ENCODE results near the gene SCYGR5. TPM values are rescaled to one million over a fixed set of nuclear protein-coding genes. Genes with fewer than 3 reads are reported as not detected.
"Not testable (repeated sequence)": the region's sequence is repeated elsewhere in the genome, so short reads cannot be mapped to it uniquely, and the experiment has no call there.

Gene SCYGR5
- not detected in 2 replicates for total RNA-seq
- not detected in 2 replicates for polyA plus RNA-seq
- not detected in 2 replicates for polyA plus RNA-seq (2011; cell fraction: cytosol; rRNA removed)
- not detected in 2 replicates for polyA plus RNA-seq (2011; cell fraction: nucleus; rRNA removed)
- polyA plus RNA-seq (2012) = not detected in 2 replicates
- not detected in 2 replicates for polyA minus RNA-seq
- not detected for polyA minus RNA-seq (2011; cell fraction: cytosol; rRNA and poly(A)+ RNA removed)
- polyA minus RNA-seq (2011; cell fraction: nucleus; rRNA and poly(A)+ RNA removed) = not detected in 2 replicates
- not detected for Bru-seq, nascent RNA
- not detected for BruChase-seq, experiment 1, labeled RNA remaining after a 6-hour chase
- not detected for BruChase-seq, experiment 2, labeled RNA remaining after a 2-hour chase
- long read RNA-seq = 0 reads

DNA sequence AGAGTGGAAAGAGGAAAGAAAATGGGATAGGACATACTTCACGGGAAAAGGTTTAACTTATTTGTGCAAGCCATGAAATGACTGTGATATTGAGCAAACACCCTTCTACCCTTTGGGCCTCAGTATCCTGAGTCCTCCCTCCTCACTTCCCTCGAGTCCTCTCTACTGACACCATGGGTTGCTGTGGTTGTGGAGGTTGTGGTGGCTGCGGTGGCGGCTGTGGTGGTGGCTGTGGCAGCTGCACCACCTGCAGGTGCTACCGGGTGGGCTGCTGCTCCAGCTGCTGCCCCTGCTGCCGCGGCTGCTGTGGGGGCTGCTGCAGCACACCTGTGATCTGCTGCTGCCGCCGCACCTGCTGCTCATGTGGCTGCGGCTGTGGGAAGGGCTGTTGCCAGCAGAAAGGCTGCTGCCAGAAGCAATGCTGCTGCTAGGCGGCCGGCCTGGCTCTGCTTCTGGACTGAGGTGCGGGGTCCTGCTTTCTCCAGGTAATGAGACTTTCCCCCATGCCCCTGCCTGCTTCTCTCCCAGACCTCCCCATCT lies at the start of gene SCYGR5:
Gene SCYGR5 (plus strand): TSS at position 174 of the 540 bp plus-strand sequence. CDS start 0 bp downstream, at position 174.
- intact Hi-C loops (cut with micrococcal nuclease); H3K27ac ChIP-seq (ENCODE audit: insufficient read depth, low read depth, low read length); H3K4me1 ChIP-seq (ENCODE audit: control insufficient read depth, extremely low read depth, insufficient read depth, low read length); H3K4me3 ChIP-seq (replicated peaks in 1 of 3; ENCODE audit: insufficient read depth in 1 of 3, low read depth in 1 of 3, low read length in 3 of 3); H3K36me3 ChIP-seq (ENCODE audit: control insufficient read depth in 2 of 2, extremely low read depth in 1 of 2, insufficient read depth in 2 of 2, low read length in 2 of 2); H2AFZ ChIP-seq (ENCODE audit: low read depth, low read length); DNase-seq (ENCODE audit: low read depth, low spot score); POLR2A ChIA-PET; dilution Hi-C loops (cut with MboI; ENCODE audit: extremely low pct_ligation_motif_present, low sequenced_read_pairs); H3K9ac ChIP-seq (replicated peaks; ENCODE audit: extremely low read depth, insufficient read depth, low read length); H3K4me2 ChIP-seq (ENCODE audit: insufficient read depth, low read length); H4K20me1 ChIP-seq (replicated peaks; ENCODE audit: control insufficient read depth, extremely low read depth, insufficient read depth, low read length); H3K9me1 ChIP-seq (replicated peaks; ENCODE audit: control insufficient read depth, extremely low read depth, insufficient read depth, low read length); H3K9me3 ChIP-seq (replicated peaks; ENCODE audit: control insufficient read depth, insufficient read depth, low read length); H3K27me3 ChIP-seq (ENCODE audit: control insufficient read depth in 2 of 2, insufficient read depth in 2 of 2, low read length in 2 of 2); H3K79me2 ChIP-seq (ENCODE audit: control insufficient read depth, insufficient read depth, low read length); FAIRE-seq; BruUV-seq (replicated peaks): not testable (repeated sequence)
- CTCF ChIA-PET = interaction anchor here (1.2 to 2.3 kb wide), 2 partner anchors 9 to 99 kb away, joined by 3 to 10 read pairs; no protein-coding TSS in a partner anchor

DNA sequence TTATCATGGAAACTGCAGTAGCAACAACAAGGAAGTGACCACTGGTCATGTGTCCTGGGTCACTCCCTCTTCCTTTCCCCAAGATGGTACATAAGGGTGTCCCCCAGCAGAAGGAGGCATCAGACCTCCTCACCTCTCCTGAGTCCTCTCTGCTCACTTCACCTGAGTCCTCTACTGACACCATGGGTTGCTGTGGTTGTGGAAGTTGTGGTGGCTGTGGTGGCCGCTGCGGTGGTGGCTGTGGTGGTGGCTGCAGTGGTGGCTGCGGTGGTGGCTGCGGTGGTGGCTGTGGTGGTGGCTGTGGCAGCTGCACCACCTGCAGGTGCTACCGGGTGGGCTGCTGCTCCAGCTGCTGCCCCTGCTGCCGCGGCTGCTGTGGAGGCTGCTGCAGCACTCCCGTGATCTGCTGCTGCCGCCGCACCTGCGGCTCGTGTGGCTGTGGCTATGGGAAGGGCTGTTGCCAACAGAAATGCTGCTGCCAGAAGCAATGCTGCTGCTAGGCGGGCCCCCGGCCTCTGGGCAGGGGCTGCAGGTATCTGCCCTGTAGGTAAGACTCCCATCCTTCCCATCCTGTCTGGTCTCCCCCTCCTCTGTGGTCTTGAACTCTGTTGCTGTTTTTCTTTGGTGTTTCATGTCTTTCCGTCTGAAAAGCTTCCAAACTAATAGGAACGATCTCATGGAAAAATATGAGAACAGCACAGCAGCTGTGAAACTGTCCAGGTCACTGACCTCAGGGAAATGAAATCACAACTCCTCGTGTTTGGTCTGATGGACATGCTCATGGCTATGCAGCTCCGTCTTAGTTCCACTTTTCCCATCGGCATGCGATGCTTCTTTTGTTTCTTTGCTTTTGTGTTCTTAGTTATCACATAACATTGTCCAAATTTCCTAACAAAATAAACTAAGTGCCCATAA lies 49.0 kb upstream of the SCYGR5 start, which contains the start of gene SCYGR4:
Gene SCYGR4 (plus strand): TSS at position 183 of the 915 bp plus-strand sequence. CDS start 0 bp downstream, at position 183.
- Histone ChIP-seq H3K27me3 (ENCODE audit: control insufficient read depth in 2 of 2, insufficient read depth in 2 of 2, low read length in 2 of 2) (no peaks in the 10 kb centered on the region), H3K9me3 (replicated peaks; ENCODE audit: control insufficient read depth, insufficient read depth, low read length) (no peaks in the 10 kb centered on the region), H3K4me3 (replicated peaks in 1 of 3; ENCODE audit: insufficient read depth in 1 of 3, low read depth in 1 of 3, low read length in 3 of 3) (no peak within 1 kb of the TSS), H3K9ac (replicated peaks; ENCODE audit: extremely low read depth, insufficient read depth, low read length) (no peak within 1 kb of the TSS), H3K27ac (ENCODE audit: insufficient read depth, low read depth, low read length) (no peak within 1 kb of the TSS), H3K36me3 (ENCODE audit: control insufficient read depth in 2 of 2, extremely low read depth in 1 of 2, insufficient read depth in 2 of 2, low read length in 2 of 2) (no peaks in the 10 kb centered on the region), H3K4me2 (ENCODE audit: insufficient read depth, low read length) (no peak within 1 kb of the TSS), H4K20me1 (replicated peaks; ENCODE audit: control insufficient read depth, extremely low read depth, insufficient read depth, low read length) (no peaks in the 10 kb centered on the region), H3K79me2 (ENCODE audit: control insufficient read depth, insufficient read depth, low read length) (no peaks in the 10 kb centered on the region), H2AFZ (ENCODE audit: low read depth, low read length) (no peak within 1 kb of the TSS), H3K4me1 (ENCODE audit: control insufficient read depth, extremely low read depth, insufficient read depth, low read length) (no peaks in the 10 kb centered on the region), H3K9me1 (replicated peaks; ENCODE audit: control insufficient read depth, extremely low read depth, insufficient read depth, low read length) (no peaks in the 10 kb centered on the region)
- CTCF ChIA-PET = no interaction called here
- TF ChIP-seq POLR2AphosphoS5 (IDR thresholded peaks at IDR 0.05; ENCODE audit: insufficient read depth, low read depth, low read length) (no peak), JUN (IDR thresholded peaks at IDR 0.05; ENCODE audit: borderline replicate concordance, insufficient read depth, insufficient read length, low read depth) (no peak), MYC (IDR thresholded peaks at IDR 0.05; ENCODE audit: low read depth, low read length) (no peak), EZH2 (IDR thresholded peaks at IDR 0.05; ENCODE audit: borderline replicate concordance, low read depth, low read length, severe bottlenecking) (no peak), POLR2A (IDR thresholded peaks at IDR 0.05; ENCODE audit: low read depth, low read length) (no peak), CTCF (IDR thresholded peaks at IDR 0.05; ENCODE audit: extremely low read depth in 1 of 2, insufficient read depth in 1 of 2, low read depth in 1 of 2, low read length in 2 of 2) (no peak), FOS (IDR thresholded peaks at IDR 0.05; ENCODE audit: borderline replicate concordance, insufficient read depth, low read length) (no peak)
- dilution Hi-C loops (cut with MboI; ENCODE audit: extremely low pct_ligation_motif_present, low sequenced_read_pairs) = no loop called here
- intact Hi-C loops (cut with micrococcal nuclease) = no loop called here
- FAIRE-seq (no peak), DNase-seq (ENCODE audit: low read depth, low spot score) (no peak)
- BruUV-seq (replicated peaks) = no TSS peak
- POLR2A ChIA-PET = no interaction called here
